AG04450 (cell line): ENCODE results near the gene DENND2A. TPM values are rescaled to one million over a fixed set of nuclear protein-coding genes. Genes with fewer than 3 reads are reported as not detected.

Experiments used
- CTCF ChIA-PET: fragments of 300-600, 350-600 bp; formaldehyde crosslinking; extraction: SDS; loops from one replicate; lab custom pipeline; 2022; ENCODE audit warnings: antibody characterized with exemption, inconsistent platforms; lab: Charles Lee
- POLR2A ChIA-PET: fragments of 350-600 bp; formaldehyde crosslinking; extraction: SDS; loops from one replicate; lab custom pipeline; 2021; ENCODE audit warnings: antibody characterized with exemption, inconsistent platforms; lab: Yijun Ruan, JAX
- DNase-seq: peaks from one replicate; pipeline ENCODE4 v3.0.0-alpha.2; 2011; ENCODE audit warnings: low read depth, low spot score
- H3K27ac ChIP-seq: one replicate; pipeline ENCODE4 v1.5.1; 2012; ENCODE audit warnings: low read depth, low read length, control low read depth
- H3K27me3 ChIP-seq: one replicate; pipeline ENCODE4 v1.6.0; 2012; ENCODE audit warnings: low read length; ENCODE audit not compliant: control insufficient read depth, insufficient read depth
- H3K4me3 ChIP-seq: 2 replicates; pipeline ENCODE4 v1.5.1; 2011; ENCODE audit warnings: mild to moderate bottlenecking, low read depth, low read length, control low read depth
- H3K9me3 ChIP-seq: 2 replicates; pipeline ENCODE4 v1.5.1; 2012; ENCODE audit warnings: low read length; ENCODE audit not compliant: control insufficient read depth, insufficient read depth
- CTCF ChIP-seq: IDR thresholded peaks from 2 replicates; pipeline ENCODE4 v1.5.1; 2011; ENCODE audit warnings: low read depth, low read length, control low read depth, inconsistent platforms
- polyA plus RNA-seq: library from polyadenylated mRNA; depleted of rRNA; stranded (reverse); fragments of >200 nt; gene quantifications from 2 replicates; pipeline ENCODE4 v1.2.3, GENCODE V29; 2011

DENND2A gene
- polyA plus RNA-seq, 1 experiment = 40.8 TPM

DNA sequence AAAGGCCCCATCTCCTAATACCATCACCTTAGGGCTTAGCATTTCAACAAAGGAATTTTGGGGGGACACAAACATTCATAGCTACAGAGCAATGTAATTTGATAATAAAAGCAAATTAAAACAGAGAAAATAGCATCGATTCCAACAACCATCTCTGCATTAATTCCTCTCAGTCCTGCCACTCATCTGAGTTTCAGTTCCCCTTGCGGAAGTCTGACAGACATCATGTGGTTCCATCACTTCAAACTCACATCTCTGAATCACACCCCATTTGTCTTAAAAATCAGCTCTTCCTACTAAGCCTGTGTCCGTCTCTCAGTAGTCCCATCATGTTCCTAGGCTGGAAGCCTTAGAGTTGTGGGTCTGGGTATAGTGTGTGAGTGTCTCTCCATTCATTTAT lies 35.7 kb upstream of the DENND2A start:
- ChIA-PET CTCF (interaction anchor here (1.1 to 2.9 kb wide), 3 partner anchors 57 to 337 kb away, joined by 3 to 12 read pairs (median 5); partner anchors contain the start of gene MRPS33), POLR2A (no interaction called here)
- TF ChIP-seq CTCF = no peak

DNA sequence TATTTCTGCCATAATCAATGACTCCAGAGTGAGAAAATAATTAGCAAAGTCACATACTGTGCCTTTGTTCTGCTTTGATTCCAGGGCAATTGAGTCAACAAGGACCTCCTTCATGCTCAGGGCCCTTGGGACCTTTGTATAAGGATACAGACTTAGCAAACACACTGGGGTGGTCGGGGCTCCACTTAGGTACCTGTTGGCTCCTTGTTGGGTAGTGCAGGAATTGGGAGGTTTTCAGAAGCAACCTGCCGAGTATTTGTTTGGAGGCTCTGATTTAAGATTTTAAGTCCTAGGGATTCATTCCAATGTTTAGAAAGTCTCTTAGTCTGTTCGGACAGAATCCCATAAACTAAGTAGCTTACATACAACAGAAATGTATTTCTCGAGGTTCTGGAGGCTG lies 35.1 kb upstream of the DENND2A start:
- POLR2A ChIA-PET = no interaction called here
- Histone ChIP-seq H3K9me3 (no peaks in the 10 kb centered on the region), H3K4me3 (no peak overlapping the region), H3K27me3 (no peaks in the 10 kb centered on the region), H3K27ac (no peak overlapping the region)
- no peak for TF ChIP-seq CTCF
- no peak for DNase-seq
- CTCF ChIA-PET = interaction anchor here (1.0 to 2.9 kb wide), 11 partner anchors 9 to 555 kb away, joined by 3 to 12 read pairs (median 6); partner anchors contain the start of gene MRPS33

More for the DNA sequence above, 35.7 kb upstream of the DENND2A start:
- Histone ChIP-seq H3K4me3 (no peak overlapping the region), H3K27ac (no peak overlapping the region), H3K9me3 (no peaks in the 10 kb centered on the region), H3K27me3 (no peaks in the 10 kb centered on the region)
- no peak for DNase-seq

GRCh38 chr7:140674899-140675701 lies 34.5 kb upstream of the DENND2A start:
- no peaks in the 10 kb centered on the region for H3K27me3 ChIP-seq
- H3K27ac ChIP-seq = no peak overlapping the region
- ChIA-PET POLR2A (no interaction called here), CTCF (interaction anchor here (0.6 to 2.9 kb wide), 16 partner anchors 10 to 556 kb away, joined by 3 to 12 read pairs (median 4); partner anchors contain the start of gene MRPS33)
- no peaks in the 10 kb centered on the region for H3K9me3 ChIP-seq
- no peak overlapping the region for H3K4me3 ChIP-seq
- TF ChIP-seq CTCF = peak; percentile 52; the same call in 1 of the 2 replicates
- no peak for DNase-seq

DNA sequence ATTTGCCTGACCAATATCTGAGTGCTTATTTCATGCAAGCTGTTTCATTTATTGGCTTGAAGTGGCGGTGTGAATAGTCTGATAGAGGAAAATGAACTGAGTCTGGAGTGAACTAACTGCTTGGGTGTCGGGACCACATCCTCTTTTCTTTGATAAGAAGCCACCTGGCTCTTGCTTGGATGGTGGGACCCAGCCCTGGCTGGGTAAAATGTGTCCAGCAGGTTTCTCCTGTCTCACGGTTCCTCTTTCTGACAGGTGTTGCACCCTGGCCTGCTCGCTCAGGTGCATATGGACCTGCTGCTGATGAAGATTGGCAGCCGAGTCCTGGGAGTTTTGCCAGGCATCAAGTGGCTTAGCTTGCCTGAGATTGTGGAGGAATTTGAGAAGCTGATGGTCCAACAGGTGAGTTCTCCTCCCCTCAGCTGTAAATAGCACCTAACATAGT lies 33.8 kb upstream of the DENND2A start:
- POLR2A ChIA-PET = no interaction called here
- H3K27ac ChIP-seq = no peak overlapping the region
- H3K9me3 ChIP-seq = no peaks in the 10 kb centered on the region
- no peaks in the 10 kb centered on the region for H3K27me3 ChIP-seq
- CTCF ChIA-PET = interaction anchor here (1.0 to 2.9 kb wide), 8 partner anchors 10 to 339 kb away, joined by 4 to 12 read pairs (median 8); partner anchors contain the start of gene MRPS33
- DNase-seq = no peak
- H3K4me3 ChIP-seq = no peak overlapping the region
- TF ChIP-seq CTCF = no peak

DNA sequence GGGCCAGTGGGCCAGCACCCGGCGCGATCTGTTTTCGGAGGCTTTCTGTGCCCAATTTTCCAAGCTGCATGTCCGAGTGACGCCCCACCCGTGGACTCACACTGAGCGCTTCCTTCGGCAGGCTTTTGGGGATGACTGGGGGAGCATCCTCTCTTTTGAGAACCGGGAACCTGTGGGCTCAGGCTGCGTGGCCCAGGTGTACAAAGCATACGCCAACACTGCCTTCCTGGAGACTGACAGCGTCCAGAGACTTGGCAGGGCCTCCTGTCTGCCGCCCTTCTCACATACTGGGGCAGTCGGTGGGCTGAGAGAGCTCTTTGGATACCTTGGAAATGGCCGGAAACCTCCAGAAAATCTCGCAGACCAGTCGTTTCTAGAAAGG lies 33.2 kb upstream of the DENND2A start:
- CTCF ChIA-PET = interaction anchor here (0.6 to 2.9 kb wide), 4 partner anchors 11 to 340 kb away, joined by 3 to 12 read pairs (median 10); partner anchors contain the start of gene MRPS33
- Histone ChIP-seq H3K27ac (no peak overlapping the region), H3K4me3 (peak overlapping the region; percentile 64), H3K9me3 (no peaks in the 10 kb centered on the region), H3K27me3 (no peaks in the 10 kb centered on the region)
- no peak for DNase-seq
- POLR2A ChIA-PET = interaction anchor here (1.1 kb wide), 1 partner anchor 12 kb away, joined by 3 read pairs; no protein-coding TSS in a partner anchor
- TF ChIP-seq CTCF = no peak
